WTC11 (cell line): ENCODE data around the gene CDK11A. TPM values are rescaled to one million over a fixed set of nuclear protein-coding genes. Genes with fewer than 3 reads are reported as not detected.
A peak's percentile ranks its signal among the peaks of the same experiment; 100 is the strongest.

Source experiments
- ATAC-seq: fragments of 200-7000 bp; cut with Tn5 transposase; 2 replicates; pipeline ENCODE4 v1.10.0; 2021; ENCODE audit warnings: mild to moderate bottlenecking, moderate library complexity
- CTCF ChIA-PET: fragments of 300-600 bp; sonication (Branson Sonifier 250); formaldehyde crosslinking; loops from one replicate; lab custom pipeline; 2021; ENCODE audit warnings: antibody characterized with exemption; lab: Charles Lee
- POLR2A ChIA-PET: fragments of 350-600 bp; sonication (Branson Sonifier 250); formaldehyde crosslinking; loops from one replicate; lab custom pipeline; 2021; ENCODE audit warnings: antibody characterized with exemption; lab: Charles Lee
- DNase-seq: peaks from one replicate; pipeline ENCODE4 v3.0.0; 2021; ENCODE audit warnings: low spot score
- H3K27ac Mint-ChIP-seq: 2 replicates; pipeline ENCODE4 v1.8.0; 2021; ENCODE audit warnings: mixed read lengths
- H3K27me3 Mint-ChIP-seq: 2 replicates; pipeline ENCODE4 v1.8.0; 2021; ENCODE audit warnings: low read depth, mild to moderate bottlenecking, moderate library complexity, mixed read lengths
- H3K36me3 Mint-ChIP-seq: 2 replicates; pipeline ENCODE4 v1.8.0; 2021; ENCODE audit warnings: mixed read lengths
- H3K4me1 Mint-ChIP-seq: 2 replicates; pipeline ENCODE4 v1.8.0; 2022; ENCODE audit warnings: mixed read lengths
- H3K4me3 Mint-ChIP-seq: 2 replicates; pipeline ENCODE4 v1.8.0; 2021; ENCODE audit warnings: mild to moderate bottlenecking, moderate library complexity, mixed read lengths
- H3K9me3 Mint-ChIP-seq: 2 replicates; pipeline ENCODE4 v1.8.0; 2021; ENCODE audit warnings: mixed read lengths
- ATF2 ChIP-seq: sonication (generic); formaldehyde crosslinking; IDR thresholded peaks from 2 replicates; pipeline ENCODE4 v1.8.1; 2022; ENCODE audit warnings: low read depth, missing genetic modification reagents, borderline replicate concordance
- ATF3 ChIP-seq: sonication (generic); formaldehyde crosslinking; conservative IDR thresholded peaks from 2 replicates; pipeline ENCODE4 v1.8.1; 2022; ENCODE audit warnings: mild to moderate bottlenecking, missing genetic modification reagents
- ATF6 ChIP-seq: sonication (generic); formaldehyde crosslinking; IDR thresholded peaks from 2 replicates; pipeline ENCODE4 v1.8.1; 2023; ENCODE audit warnings: mild to moderate bottlenecking, missing genetic modification reagents
- CDX4 ChIP-seq: fragments of 250-450 bp; sonication (Bioruptor Pico); IDR thresholded peaks from 2 replicates; pipeline ENCODE4 v1.9.0; 2021; ENCODE audit warnings: moderate library complexity, mild to moderate bottlenecking, inconsistent platforms, borderline replicate concordance
- ESRRA ChIP-seq: sonication (generic); formaldehyde crosslinking; IDR thresholded peaks from 2 replicates; pipeline ENCODE4 v1.8.1; 2022; ENCODE audit warnings: mild to moderate bottlenecking, missing genetic modification reagents, borderline replicate concordance
- ETV6 ChIP-seq: sonication (generic); formaldehyde crosslinking; IDR thresholded peaks from 2 replicates; pipeline ENCODE4 v1.8.1; 2022; ENCODE audit warnings: mild to moderate bottlenecking, missing genetic modification reagents
- FOXP1 ChIP-seq: sonication (generic); formaldehyde crosslinking; IDR thresholded peaks from 2 replicates; pipeline ENCODE4 v1.8.0; 2022; ENCODE audit warnings: missing genetic modification reagents, mild to moderate bottlenecking, moderate library complexity, borderline replicate concordance
- NR2C2 ChIP-seq: sonication (generic); formaldehyde crosslinking; IDR thresholded peaks from 2 replicates; pipeline ENCODE4 v1.8.0; 2022; ENCODE audit warnings: mild to moderate bottlenecking, missing genetic modification reagents
- OVOL2 ChIP-seq: fragments of 250-450 bp; sonication (Bioruptor Pico); IDR thresholded peaks from 2 replicates; pipeline ENCODE4 v1.9.0; 2021; ENCODE audit warnings: mild to moderate bottlenecking, borderline replicate concordance
- PREB ChIP-seq: sonication (generic); formaldehyde crosslinking; IDR thresholded peaks from 2 replicates; pipeline ENCODE4 v1.8.1; 2022; ENCODE audit warnings: mild to moderate bottlenecking, missing genetic modification reagents, moderate library complexity, borderline replicate concordance
- SMAD4 ChIP-seq: sonication (generic); formaldehyde crosslinking; IDR thresholded peaks from 2 replicates; pipeline ENCODE4 v1.8.0; 2022; ENCODE audit warnings: mild to moderate bottlenecking, missing genetic modification reagents
- STAT6 ChIP-seq: sonication (generic); formaldehyde crosslinking; conservative IDR thresholded peaks from 2 replicates; pipeline ENCODE4 v1.8.1; 2023; ENCODE audit warnings: mild to moderate bottlenecking, low read depth, missing genetic modification reagents, moderate library complexity
- ZNF121 ChIP-seq: sonication (generic); formaldehyde crosslinking; IDR thresholded peaks from 2 replicates; pipeline ENCODE4 v1.8.0; 2023; ENCODE audit warnings: missing genetic modification reagents
- ZNF263 ChIP-seq: sonication (generic); formaldehyde crosslinking; IDR thresholded peaks from 2 replicates; pipeline ENCODE4 v1.8.1; 2022; ENCODE audit warnings: low read depth, mild to moderate bottlenecking, moderate library complexity, missing genetic modification reagents
- ZNF423 ChIP-seq: fragments of 250-450 bp; sonication (Bioruptor Pico); IDR thresholded peaks from 2 replicates; pipeline ENCODE4 v2.1.2; 2022; ENCODE audit warnings: mild to moderate bottlenecking, moderate library complexity
- ZNF671 ChIP-seq: fragments of 250-450 bp; sonication (Bioruptor Pico); IDR thresholded peaks from 2 replicates; pipeline ENCODE4 v1.8.0; 2021; ENCODE audit warnings: mild to moderate bottlenecking
- ZSCAN18 ChIP-seq: fragments of 250-450 bp; sonication (Bioruptor Pico); IDR thresholded peaks from 2 replicates; pipeline ENCODE4 v2.1.2; 2022; ENCODE audit warnings: mild to moderate bottlenecking, moderate library complexity
- total RNA-seq: library from RNA; stranded (reverse); gene quantifications from 3 replicates; pipeline ENCODE4 v1.2.3, GENCODE V29; 2021

The CDK11A gene
- total RNA-seq, 1 experiment from 2014 or later = 54.7 TPM

- TF ChIP-seq ZSCAN18 (CRISPR knock-in tag) = no peak
- TF ChIP-seq ATF2 (CRISPR knock-in tag) = no peak
- TF ChIP-seq PREB (CRISPR knock-in tag) = no peak
- TF ChIP-seq OVOL2 (CRISPR knock-in tag) = no peak
- TF ChIP-seq NR2C2 (CRISPR knock-in tag) = no peak
- no peak for TF ChIP-seq STAT6 (CRISPR knock-in tag)
- TF ChIP-seq ZNF671 = no peak
Measured at GRCh38 chr1:1763657-1764621, 39.8 kb upstream of the CDK11A start (continued).

- no peak for ATAC-seq
- no peaks in the 10 kb centered on the region for H3K27me3 Mint-ChIP-seq
- ChIA-PET POLR2A (no interaction called here), CTCF (no interaction called here)
- DNase-seq = no peak
- peak overlapping the region; percentile 11; the same call in 1 of the 2 replicates for H3K27ac Mint-ChIP-seq
- no peaks in the 10 kb centered on the region for H3K4me1 Mint-ChIP-seq
- H3K9me3 Mint-ChIP-seq = no peaks in the 10 kb centered on the region
- no peak overlapping the region for H3K4me3 Mint-ChIP-seq
- H3K36me3 Mint-ChIP-seq = peaks cover 43% of the 10 kb centered on the region
- no peak for TF ChIP-seq ATF6 (CRISPR knock-in tag)
- no peak for TF ChIP-seq SMAD4
- no peak for TF ChIP-seq ZNF263
- TF ChIP-seq ZNF423 = no peak
- no peak for TF ChIP-seq ETV6
- TF ChIP-seq OVOL2 (CRISPR knock-in tag) = no peak
- TF ChIP-seq ZNF121 = no peak
- TF ChIP-seq ESRRA (CRISPR knock-in tag) = no peak
- TF ChIP-seq STAT6 (CRISPR knock-in tag) = no peak
- no peak for TF ChIP-seq ATF3
- no peak for TF ChIP-seq FOXP1 (CRISPR knock-in tag)
- no peak for TF ChIP-seq PREB (CRISPR knock-in tag)
- no peak for TF ChIP-seq CDX4 (CRISPR knock-in tag)
Measured at GRCh38 chr1:1761504-1762376, 37.6 kb upstream of the CDK11A start.
